Neural cell (in vitro differentiated cells): Measurements from ENCODE around the gene NPRL2. TPM values are rescaled to one million over a fixed set of nuclear protein-coding genes. Genes with fewer than 3 reads are reported as not detected.

Source experiments
- H2AFZ ChIP-seq: fragments of 200-600, 300-800 bp; sonication (generic), shearing (Covaris generic); 2 replicates; pipeline ENCODE4 v1.6.0; 2014; ENCODE audit warnings: low read depth, mild to moderate bottlenecking, antibody characterized with exemption, low read length, moderate library complexity
- H3F3A ChIP-seq: fragments of 200-600 bp; shearing (Covaris generic); 2 replicates; pipeline ENCODE4 v1.6.1; 2016; ENCODE audit warnings: mild to moderate bottlenecking, moderate library complexity, mixed read lengths, antibody characterized with exemption, low read length; ENCODE audit not compliant: insufficient read depth, poor library complexity, severe bottlenecking
- H3K27ac ChIP-seq: fragments of 200-600, 300-800 bp; sonication (generic), shearing (Covaris generic); 2 replicates; pipeline ENCODE4 v1.5.1; 2014; ENCODE audit warnings: mild to moderate bottlenecking, low read length, moderate library complexity
- H3K27me3 ChIP-seq: fragments of 300-800, 200-600 bp; sonication (generic), shearing (Covaris generic); 2 replicates; pipeline ENCODE4 v1.6.0; 2014; ENCODE audit warnings: mild to moderate bottlenecking, low read depth, low read length, moderate library complexity; ENCODE audit not compliant: insufficient read depth
- H3K36me3 ChIP-seq: fragments of 300-800, 200-600 bp; sonication (generic), shearing (Covaris generic); 2 replicates; pipeline ENCODE4 v1.5.1; 2014; ENCODE audit warnings: mild to moderate bottlenecking, antibody characterized with exemption, low read length, moderate library complexity; ENCODE audit not compliant: insufficient read depth
- H3K4me2 ChIP-seq: fragments of 300-800, 200-600 bp; sonication (generic), shearing (Covaris generic); 2 replicates; pipeline ENCODE4 v1.6.0; 2014; ENCODE audit warnings: mild to moderate bottlenecking, low read length
- H3K4me3 ChIP-seq: fragments of 300-800, 200-600 bp; sonication (generic), shearing (Covaris generic); 2 replicates; pipeline ENCODE4 v1.5.1; 2014; ENCODE audit warnings: mild to moderate bottlenecking, low read length, moderate library complexity
- H3K79me2 ChIP-seq: fragments of 200-600 bp; shearing (Covaris generic); replicated peaks from 2 replicates; pipeline ENCODE4 v1.6.0; 2014; ENCODE audit warnings: mild to moderate bottlenecking, low read length, moderate library complexity; ENCODE audit not compliant: insufficient read depth
- H3K9ac ChIP-seq: fragments of 300-800, 200-600 bp; sonication (generic), shearing (Covaris generic); 2 replicates; pipeline ENCODE4 v1.6.1; 2016; ENCODE audit warnings: mild to moderate bottlenecking, low read length, mixed read lengths
- H3K9me2 ChIP-seq: fragments of 200-600 bp; shearing (Covaris generic); 2 replicates; pipeline ENCODE4 v1.6.1; 2016; ENCODE audit warnings: mild to moderate bottlenecking, low read length, mixed read lengths; ENCODE audit not compliant: insufficient read depth
- H3K9me3 ChIP-seq: fragments of 200-600, 300-800 bp; sonication (generic), shearing (Covaris generic); 2 replicates; pipeline ENCODE4 v1.6.1; 2016; ENCODE audit warnings: mild to moderate bottlenecking, mixed run types, low read length, moderate library complexity, mixed read lengths
- H4K20me1 ChIP-seq: fragments of 200-600 bp; shearing (Covaris generic); 2 replicates; pipeline ENCODE4 v1.6.1; 2016; ENCODE audit warnings: mild to moderate bottlenecking, mixed run types; ENCODE audit not compliant: insufficient read depth
- CTCF ChIP-seq: fragments of 450-650 bp; IDR thresholded peaks from 2 replicates; pipeline ENCODE4 v1.5.1; 2014; ENCODE audit warnings: antibody characterized with exemption, mild to moderate bottlenecking, moderate library complexity; ENCODE audit not compliant: poor library complexity, severe bottlenecking
- EP300 ChIP-seq: fragments of 450-650 bp; conservative IDR thresholded peaks from 2 replicates; pipeline ENCODE4 v1.6.1; 2014; ENCODE audit warnings: antibody characterized with exemption, mild to moderate bottlenecking, moderate library complexity; ENCODE audit not compliant: poor library complexity, severe bottlenecking
- EZH2 ChIP-seq: fragments of 200-600, 300-800 bp; shearing (Covaris generic), sonication (generic); IDR thresholded peaks from 2 replicates; pipeline ENCODE4 v1.6.1; 2014; ENCODE audit warnings: antibody characterized with exemption, low read length, borderline replicate concordance, mild to moderate bottlenecking; ENCODE audit not compliant: insufficient read depth, poor library complexity, severe bottlenecking
- MXI1 ChIP-seq: fragments of 450-650 bp; conservative IDR thresholded peaks from 2 replicates; pipeline ENCODE4 v1.6.1; 2014; ENCODE audit warnings: antibody characterized with exemption, mild to moderate bottlenecking; ENCODE audit not compliant: poor library complexity, severe bottlenecking
- POLR2AphosphoS5 ChIP-seq: IDR thresholded peaks from 2 replicates; pipeline ENCODE4 v1.6.1; 2012
- RAD21 ChIP-seq: fragments of 450-650 bp; conservative IDR thresholded peaks from 2 replicates; pipeline ENCODE4 v1.6.1; 2014; ENCODE audit warnings: antibody characterized with exemption, mild to moderate bottlenecking, moderate library complexity
- REST ChIP-seq: IDR thresholded peaks from 2 replicates; pipeline ENCODE4 v1.6.1; 2012; ENCODE audit warnings: borderline replicate concordance
- SMC3 ChIP-seq: fragments of 450-650 bp; conservative IDR thresholded peaks from 2 replicates; pipeline ENCODE4 v1.6.1; 2014; ENCODE audit warnings: antibody characterized with exemption, mild to moderate bottlenecking, moderate library complexity; ENCODE audit not compliant: poor library complexity
- TAF1 ChIP-seq: IDR thresholded peaks from 2 replicates; pipeline ENCODE4 v1.6.1; 2012; ENCODE audit warnings: low read depth
- polyA plus RNA-seq: library from polyadenylated mRNA; depleted of rRNA; stranded (reverse); fragments of >200 nt; gene quantifications from 2 replicates; pipeline ENCODE4 v1.2.3, GENCODE V29; 2014

NPRL2 gene
- polyA plus RNA-seq, 1 donor from 2014 or later: 118 TPM

GRCh38 chr3:50330330-50330729 lies 20.2 kb downstream of the NPRL2 start:
- Histone ChIP-seq H3K4me2 (no peak overlapping the region), H3K27ac (no peak overlapping the region), H3K4me3 (no peak overlapping the region), H2AFZ (no peak overlapping the region), H3F3A (no peaks in the 10 kb centered on the region), H3K27me3 (no peaks in the 10 kb centered on the region), H4K20me1 (no peaks in the 10 kb centered on the region), H3K9me2 (no peaks in the 10 kb centered on the region), H3K9ac (no peak overlapping the region), H3K9me3 (no peaks in the 10 kb centered on the region), H3K36me3 (no peaks in the 10 kb centered on the region), H3K79me2 (peaks cover 21% of the 10 kb centered on the region)
- no peak for TF ChIP-seq EZH2
- no peak for TF ChIP-seq RAD21
- no peak for TF ChIP-seq POLR2AphosphoS5
- no peak for TF ChIP-seq MXI1
- no peak for TF ChIP-seq SMC3
- no peak for TF ChIP-seq CTCF
- TF ChIP-seq REST: no peak
- TF ChIP-seq TAF1: no peak
- TF ChIP-seq EP300: no peak

GRCh38 chr3:50327943-50328691 lies 22.5 kb downstream of the NPRL2 start, which contains the start of gene TUSC2:
Gene TUSC2 (minus strand): TSS chr3:50328223. CDS start chr3:50328099, 124 bp downstream.
- no peaks in the 10 kb centered on the region for H3F3A ChIP-seq
- no peaks in the 10 kb centered on the region for H3K27me3 ChIP-seq
- H3K36me3 ChIP-seq: no peaks in the 10 kb centered on the region
- no peaks in the 10 kb centered on the region for H3K9me2 ChIP-seq
- H3K4me2 ChIP-seq: peak within 1 kb of the TSS; percentile 87
- H3K4me3 ChIP-seq: peak within 1 kb of the TSS; percentile 100
- H3K27ac ChIP-seq: peak within 1 kb of the TSS; percentile 66
- H4K20me1 ChIP-seq: no peaks in the 10 kb centered on the region
- TF ChIP-seq EZH2 (no peak), EP300 (no peak), REST (peak; percentile 66), TAF1 (no peak), CTCF (no peak), MXI1 (peak; percentile 92), SMC3 (no peak), RAD21 (no peak), POLR2AphosphoS5 (peak; percentile 96)
- peak within 1 kb of the TSS; percentile 85 for H3K9ac ChIP-seq
- H3K79me2 ChIP-seq: peaks cover 12% of the 10 kb centered on the region
- H2AFZ ChIP-seq: peak within 1 kb of the TSS; percentile 56
- no peaks in the 10 kb centered on the region for H3K9me3 ChIP-seq
